Endothelial cell of umbilical vein (primary cell): ENCODE results near the gene IP6K1. TPM values are rescaled to one million over a fixed set of nuclear protein-coding genes. Genes with fewer than 3 reads are reported as not detected.
"Not testable (repeated sequence)": the region's sequence is repeated elsewhere in the genome, so short reads cannot be mapped to it uniquely, and the experiment has no call there.

Experiments
- BruUV-seq: library from RNA; stranded (reverse); fragments of 400-500 nt; replicated peaks from 2 replicates; lab custom pipeline; 2021; lab: Mats Ljungman, UMichigan
- CTCF ChIA-PET: fragments of 300-600, 350-600 bp; sonication (Branson Sonifier 250); formaldehyde crosslinking; loops from one replicate; lab custom pipeline; 2021; ENCODE audit warnings: antibody characterized with exemption, inconsistent platforms; lab: Charles Lee
- POLR2A ChIA-PET: fragments of 300-600, 350-600 bp; sonication (Branson Sonifier 250); formaldehyde crosslinking; loops from one replicate; lab custom pipeline; 2021; ENCODE audit warnings: antibody characterized with exemption, inconsistent platforms; lab: Charles Lee
- DNase-seq: peaks from one replicate; pipeline ENCODE4 v3.0.0-alpha.2; 2011; ENCODE audit warnings: low read depth, low spot score
- FAIRE-seq: peaks from 2 replicates; lab custom pipeline; 2011; peaks lifted over from hg19 to GRCh38; lab: Jason Lieb, UNC
- H2AFZ ChIP-seq: 2 replicates; pipeline ENCODE4 v1.6.0; 2012; ENCODE audit warnings: low read depth, low read length, control low read depth, inconsistent platforms
- H3K27ac ChIP-seq: 2 replicates; pipeline ENCODE4 v1.5.1; 2011; ENCODE audit warnings: low read depth, mild to moderate bottlenecking, control low read depth, low read length, moderate library complexity; ENCODE audit not compliant: insufficient read depth
- H3K27me3 ChIP-seq, 2 experiments: 2 replicates each; pipeline versions ENCODE4 v1.6.0 to v1.6.1; 2011; ENCODE audit warnings: low read length in 2 of 2, mixed read lengths in 1 of 2; ENCODE audit not compliant: control insufficient read depth in 2 of 2, insufficient read depth in 2 of 2
- H3K36me3 ChIP-seq, 2 experiments: 2 replicates in 1 of 2; 3 replicates in 1 of 2; pipeline ENCODE4 v1.5.1; 2011; ENCODE audit warnings: low read length in 2 of 2, mild to moderate bottlenecking in 1 of 2, moderate library complexity in 1 of 2; ENCODE audit not compliant: control insufficient read depth in 2 of 2, insufficient read depth in 2 of 2; ENCODE audit errors: extremely low read depth in 1 of 2
- H3K4me1 ChIP-seq: 3 replicates; pipeline ENCODE4 v1.5.1; 2011; ENCODE audit warnings: mild to moderate bottlenecking, low read length; ENCODE audit not compliant: control insufficient read depth, insufficient read depth; ENCODE audit errors: extremely low read depth
- H3K4me2 ChIP-seq: 2 replicates; pipeline ENCODE4 v1.6.1; 2011; ENCODE audit warnings: low read length, control low read depth, mixed read lengths; ENCODE audit not compliant: insufficient read depth
- H3K4me3 ChIP-seq, 3 experiments: fragments of 200-600 bp in 1 of 3; sonication (generic), shearing (Covaris generic) in 1 of 3; replicated peaks in 1 of 3; 2 replicates each; pipeline ENCODE4 v1.5.1; 2011 to 2016; ENCODE audit warnings: control low read depth in 3 of 3, low read length in 3 of 3, mild to moderate bottlenecking in 2 of 3, inconsistent platforms in 1 of 3, low read depth in 1 of 3, moderate library complexity in 1 of 3; ENCODE audit not compliant: insufficient read depth in 1 of 3
- H3K79me2 ChIP-seq: 2 replicates; pipeline ENCODE4 v1.6.0; 2012; ENCODE audit warnings: low read length, inconsistent platforms; ENCODE audit not compliant: control insufficient read depth, insufficient read depth
- H3K9ac ChIP-seq: replicated peaks from 2 replicates; pipeline ENCODE3; 2011; ENCODE audit warnings: low read length, control low read depth; ENCODE audit not compliant: insufficient read depth; ENCODE audit errors: extremely low read depth
- H3K9me1 ChIP-seq: replicated peaks from 3 replicates; pipeline ENCODE4 v1.6.0; 2011; ENCODE audit warnings: mild to moderate bottlenecking, low read length; ENCODE audit not compliant: control insufficient read depth, insufficient read depth; ENCODE audit errors: extremely low read depth
- H3K9me3 ChIP-seq: replicated peaks from 2 replicates; pipeline ENCODE4 v1.5.1; 2012; ENCODE audit warnings: low read length, inconsistent platforms; ENCODE audit not compliant: control insufficient read depth, insufficient read depth
- H4K20me1 ChIP-seq: replicated peaks from 2 replicates; pipeline ENCODE3; 2011; ENCODE audit warnings: mild to moderate bottlenecking, low read length; ENCODE audit not compliant: control insufficient read depth, insufficient read depth; ENCODE audit errors: extremely low read depth
- EZH2 ChIP-seq: IDR thresholded peaks from 2 replicates; pipeline ENCODE4 v1.6.1; 2012; ENCODE audit warnings: borderline replicate concordance, low read depth, mild to moderate bottlenecking, moderate library complexity, low read length, inconsistent platforms; ENCODE audit not compliant: severe bottlenecking
- dilution Hi-C: fragments of 300-500 bp; cut with MboI; formaldehyde crosslinking; loops from one replicate; pipeline ENCODE4 v1.15.0; 2019; ENCODE audit warnings: low sequenced_read_pairs; ENCODE audit not compliant: extremely low pct_ligation_motif_present
- intact Hi-C: fragments of 100-400 bp; cut with micrococcal nuclease; formaldehyde crosslinking; loops from one replicate; pipeline ENCODE4 v1.10.0; 2022
- polyA plus RNA-seq, 4 experiments: library from polyadenylated mRNA; depleted of rRNA in 3 of 4; stranded (reverse) in 3 of 4; unstranded in 1 of 4; fragments of >200 nt; gene quantifications; 2 replicates each; pipeline versions ENCODE4 v1.2.1 to v1.2.3, GENCODE V29; 2011 to 2012; ENCODE audit warnings: missing spikeins in 1 of 4
- total RNA-seq: library from RNA; stranded (reverse); gene quantifications from 2 replicates; pipeline ENCODE4 v1.2.3, GENCODE V29; 2021

IP6K1 gene
- total and polyA plus RNA-seq, 2 donors (not counting 3 experiments of a cell fraction or from before 2014, with no cell fraction given) = 42.7 to 60.8 TPM

DNA sequence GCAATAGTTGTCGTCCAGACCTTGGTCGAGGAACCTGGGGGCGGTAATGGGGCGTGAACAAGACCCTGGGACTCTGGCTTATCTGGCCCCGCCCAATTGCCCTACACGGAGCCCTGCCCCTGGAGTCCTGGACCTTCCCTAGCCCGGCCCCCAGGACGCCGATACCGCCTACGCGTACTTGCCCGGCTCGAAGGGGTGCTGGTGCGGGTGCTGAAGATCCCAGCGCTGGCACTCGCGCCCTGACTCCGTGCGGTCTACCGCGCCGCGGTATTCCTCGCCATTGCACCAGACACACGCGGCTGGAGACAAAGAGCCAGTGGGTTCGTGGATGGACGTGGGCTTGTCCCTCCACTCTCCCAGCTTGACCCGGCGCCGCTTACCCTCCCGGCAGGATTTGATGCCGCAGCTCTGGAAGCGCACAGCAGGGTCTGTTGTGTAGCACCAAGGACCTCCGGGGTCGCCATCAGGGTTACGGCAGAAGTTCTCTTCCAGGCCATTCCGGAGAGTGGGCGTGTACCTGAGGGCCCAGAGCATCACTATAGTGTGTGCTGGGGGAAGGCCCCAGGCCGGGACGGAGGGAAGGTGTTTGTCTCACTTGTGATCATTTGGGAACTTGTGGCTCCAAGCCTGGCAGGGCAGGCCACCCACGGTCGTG, 99.4 kb downstream of the IP6K1 start:
- BruUV-seq, FAIRE-seq, H3K79me2 ChIP-seq, DNase-seq, H3K27ac ChIP-seq, H3K27me3 ChIP-seq, H4K20me1 ChIP-seq, CTCF ChIA-PET, POLR2A ChIA-PET, H3K36me3 ChIP-seq, H3K9me1 ChIP-seq, H3K4me1 ChIP-seq, H3K9me3 ChIP-seq, H3K9ac ChIP-seq, intact Hi-C loops, H3K4me2 ChIP-seq, dilution Hi-C loops: not testable (repeated sequence)
- H3K4me3 ChIP-seq = peak overlapping the region in 1 of 3 experiments; percentile 33
- peak overlapping the region; percentile 26 for H2AFZ ChIP-seq

DNA sequence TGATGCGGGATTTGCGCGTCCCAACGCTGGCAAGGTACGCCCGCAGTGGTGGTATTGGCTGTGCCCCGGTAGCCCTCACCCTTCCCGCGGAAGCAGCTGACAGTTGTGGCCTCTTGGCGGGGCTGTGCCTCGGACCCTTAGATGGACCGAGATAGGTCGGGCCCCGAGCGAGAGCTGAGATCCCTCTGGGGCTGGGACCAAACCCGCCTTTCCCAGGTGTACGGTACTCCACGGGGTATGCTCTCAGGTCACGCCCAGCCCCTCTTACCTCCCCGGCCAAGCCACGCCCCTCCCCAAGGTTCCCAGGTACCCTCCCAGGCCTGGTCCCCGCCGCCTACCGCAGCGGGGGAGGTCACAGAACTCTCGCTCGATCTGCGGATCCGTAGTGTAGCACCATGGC, 100.0 kb downstream of the IP6K1 start:
- dilution Hi-C loops, H3K27me3 ChIP-seq, H3K4me1 ChIP-seq, H3K27ac ChIP-seq, H4K20me1 ChIP-seq, CTCF ChIA-PET, H3K9me1 ChIP-seq, H3K36me3 ChIP-seq, POLR2A ChIA-PET, H3K4me2 ChIP-seq, BruUV-seq, H3K9me3 ChIP-seq, DNase-seq, intact Hi-C loops, H3K9ac ChIP-seq, H2AFZ ChIP-seq, H3K79me2 ChIP-seq: not testable (repeated sequence)
- TF ChIP-seq EZH2 = peak; percentile 36
- peak overlapping the region in 1 of 3 experiments; percentile 33 for H3K4me3 ChIP-seq
- FAIRE-seq = peak; percentile 37

GRCh38 chr3:49685846-49686245, 100.5 kb downstream of the IP6K1 start:
- BruUV-seq, H3K9me1 ChIP-seq, DNase-seq, H3K4me3 ChIP-seq, H3K4me2 ChIP-seq, H4K20me1 ChIP-seq, H3K27ac ChIP-seq, H3K79me2 ChIP-seq, H3K4me1 ChIP-seq, H3K27me3 ChIP-seq, H3K9me3 ChIP-seq, dilution Hi-C loops, intact Hi-C loops, CTCF ChIA-PET, POLR2A ChIA-PET, H2AFZ ChIP-seq, H3K36me3 ChIP-seq, H3K9ac ChIP-seq: not testable (repeated sequence)
- peak; percentile 79 for FAIRE-seq

- H2AFZ ChIP-seq, H3K9ac ChIP-seq, H3K79me2 ChIP-seq, H3K27me3 ChIP-seq, H3K4me3 ChIP-seq, DNase-seq, FAIRE-seq, H4K20me1 ChIP-seq, H3K4me2 ChIP-seq, BruUV-seq, dilution Hi-C loops, H3K9me1 ChIP-seq, intact Hi-C loops, H3K4me1 ChIP-seq, POLR2A ChIA-PET, CTCF ChIA-PET, H3K9me3 ChIP-seq, H3K27ac ChIP-seq: not testable (repeated sequence)
- peaks cover 0 to 11% of the 10 kb centered on the region in 2 experiments for H3K36me3 ChIP-seq
Measured at GRCh38 chr3:49685103-49685502, 101.2 kb downstream of the IP6K1 start.
